ENCODE data around the gene VTI1A.

DNA sequence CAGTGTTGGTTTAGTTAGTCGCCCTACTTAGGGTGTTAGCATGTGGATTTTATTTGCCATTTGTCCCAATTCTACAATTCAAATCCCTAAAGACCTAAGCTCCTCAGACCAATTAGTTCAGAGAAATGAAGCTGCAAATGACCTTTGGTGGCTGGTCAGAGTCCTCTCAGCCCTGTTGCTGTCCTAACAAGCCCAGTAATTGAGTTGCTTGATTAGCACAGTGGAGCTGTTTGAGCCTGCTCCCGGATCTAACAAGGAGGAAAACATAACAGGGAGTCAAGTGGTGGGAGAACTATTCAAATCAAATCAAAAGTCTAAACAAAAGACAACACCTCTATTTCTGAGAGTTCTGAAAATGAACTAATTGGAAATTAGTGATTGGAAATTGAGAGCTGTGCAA, 22.4 kb upstream of the VTI1A start:
- TF ChIP-seq, protein P1, sequence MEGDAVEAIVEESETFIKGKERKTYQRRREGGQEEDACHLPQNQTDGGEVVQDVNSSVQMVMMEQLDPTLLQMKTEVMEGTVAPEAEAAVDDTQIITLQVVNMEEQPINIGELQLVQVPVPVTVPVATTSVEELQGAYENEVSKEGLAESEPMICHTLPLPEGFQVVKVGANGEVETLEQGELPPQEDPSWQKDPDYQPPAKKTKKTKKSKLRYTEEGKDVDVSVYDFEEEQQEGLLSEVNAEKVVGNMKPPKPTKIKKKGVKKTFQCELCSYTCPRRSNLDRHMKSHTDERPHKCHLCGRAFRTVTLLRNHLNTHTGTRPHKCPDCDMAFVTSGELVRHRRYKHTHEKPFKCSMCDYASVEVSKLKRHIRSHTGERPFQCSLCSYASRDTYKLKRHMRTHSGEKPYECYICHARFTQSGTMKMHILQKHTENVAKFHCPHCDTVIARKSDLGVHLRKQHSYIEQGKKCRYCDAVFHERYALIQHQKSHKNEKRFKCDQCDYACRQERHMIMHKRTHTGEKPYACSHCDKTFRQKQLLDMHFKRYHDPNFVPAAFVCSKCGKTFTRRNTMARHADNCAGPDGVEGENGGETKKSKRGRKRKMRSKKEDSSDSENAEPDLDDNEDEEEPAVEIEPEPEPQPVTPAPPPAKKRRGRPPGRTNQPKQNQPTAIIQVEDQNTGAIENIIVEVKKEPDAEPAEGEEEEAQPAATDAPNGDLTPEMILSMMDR (IDR thresholded peaks at IDR 0.05; ENCODE audit: poor library complexity) = no peak
- TF ChIP-seq EZH2phosphoT487 (IDR thresholded peaks at IDR 0.05; ENCODE audit: low read depth, severe bottlenecking, unreplicated experiment) = no peak
